Measurements from ENCODE around the gene DTNBP1.

GRCh38 chr6:15496345-15497131 is 166.3 kb downstream of the DTNBP1 start:
- no peak for TF ChIP-seq CTCF (IDR thresholded peaks at IDR 0.05)
- TF ChIP-seq POLR2AphosphoS5 (IDR thresholded peaks at IDR 0.05) = no peak
- TF ChIP-seq POLR2A (IDR thresholded peaks at IDR 0.05) = no peak

Data from breast epithelium (tissue), 3 donors.